Measurements from ENCODE around the gene LCOR. TPM values are rescaled to one million over a fixed set of nuclear protein-coding genes. Genes with fewer than 3 reads are reported as not detected.
A peak's percentile ranks its signal among the peaks of the same experiment; 100 is the strongest.

The LCOR gene
- total RNA-seq, 4 donors from 2014 or later = 19.8 to 25.1 (median 21.7) TPM

GRCh38 chr10:96835899-96836298 is 3.8 kb downstream of the LCOR start:
- Histone ChIP-seq H3K27me3 (no peaks in the 10 kb centered on the region), H3K4me1 (peaks cover 0 to 72% (median 34%) of the 10 kb centered on the region in 4 donors), H3K4me3 (no peak overlapping the region), H3K9me3 (no peaks in the 10 kb centered on the region), H3K27ac (peak overlapping the region in 2 of 4 donors; percentile 3 to 34), H3K36me3 (peaks cover 0 to 5% (median 0%) of the 10 kb centered on the region in 3 donors)
- DNase-seq (ENCODE audit: low spot score in 2 of 2) = no peak
- WGBS, 2 donors = 61 to 62% methylated on average over 1 of the region's 1 CpG
- TF ChIP-seq POLR2A (IDR thresholded peaks at IDR 0.05) = no peak
- TF ChIP-seq EP300 (IDR thresholded peaks at IDR 0.05) = no peak
- no peak for TF ChIP-seq CTCF (IDR thresholded peaks at IDR 0.05)

GRCh38 chr10:96838529-96838928 is 6.4 kb downstream of the LCOR start:
- no peaks in the 10 kb centered on the region for H3K27me3 ChIP-seq
- no peak overlapping the region for H3K4me3 ChIP-seq
- WGBS, 2 donors = 66 to 73% methylated on average over 4 of the region's 4 CpGs
- DNase-seq (ENCODE audit: low spot score in 2 of 2) = no peak
- no peak for TF ChIP-seq EP300 (IDR thresholded peaks at IDR 0.05)
- no peak for TF ChIP-seq POLR2A (IDR thresholded peaks at IDR 0.05)
- no peak for TF ChIP-seq CTCF (IDR thresholded peaks at IDR 0.05)
- H3K36me3 ChIP-seq = peaks cover 0 to 5% (median 0%) of the 10 kb centered on the region in 3 donors
- H3K4me1 ChIP-seq = peaks cover 0 to 90% (median 32%) of the 10 kb centered on the region in 4 donors
- H3K27ac ChIP-seq = no peak overlapping the region
- no peaks in the 10 kb centered on the region for H3K9me3 ChIP-seq

- WGBS, 2 donors = 78 to 82% methylated on average over 7 of the region's 7 CpGs
- Histone ChIP-seq H3K9me3 (no peaks in the 10 kb centered on the region), H3K27me3 (no peaks in the 10 kb centered on the region), H3K27ac (peak overlapping the region in 1 of 4 donors; percentile 1), H3K4me3 (no peak overlapping the region), H3K4me1 (peaks cover 0 to 81% (median 25%) of the 10 kb centered on the region in 4 donors), H3K36me3 (peaks cover 0 to 5% (median 0%) of the 10 kb centered on the region in 3 donors)
- no peak for DNase-seq (ENCODE audit: low spot score in 2 of 2)
- TF ChIP-seq EP300 (IDR thresholded peaks at IDR 0.05) = no peak
- TF ChIP-seq POLR2A (IDR thresholded peaks at IDR 0.05) = no peak
- no peak for TF ChIP-seq CTCF (IDR thresholded peaks at IDR 0.05)
Observed at GRCh38 chr10:96840841-96841518, 8.9 kb downstream of the LCOR start.

- Histone ChIP-seq H3K27me3 (no peaks in the 10 kb centered on the region), H3K27ac (no peak overlapping the region), H3K4me1 (peaks cover 0 to 66% (median 13%) of the 10 kb centered on the region in 4 donors)
Observed at GRCh38 chr10:96842896-96843723, 11.0 kb downstream of the LCOR start.

More at GRCh38 chr10:96842896-96843723, 11.0 kb downstream of the LCOR start:
- WGBS, 2 donors = 82 to 86% methylated on average over 8 of the region's 8 CpGs
- no peaks in the 10 kb centered on the region for H3K9me3 ChIP-seq
- DNase-seq (ENCODE audit: low spot score in 2 of 2) = no peak
- no peaks in the 10 kb centered on the region for H3K36me3 ChIP-seq
- TF ChIP-seq POLR2A (IDR thresholded peaks at IDR 0.05) (no peak), EP300 (IDR thresholded peaks at IDR 0.05) (no peak), CTCF (IDR thresholded peaks at IDR 0.05) (no peak)
- no peak overlapping the region for H3K4me3 ChIP-seq
